ENCODE results near the gene SEMA6B. TPM values are rescaled to one million over a fixed set of nuclear protein-coding genes. Genes with fewer than 3 reads are reported as not detected.

SEMA6B gene
- polyA plus RNA-seq, 2 donors, result 1.1 to 2.0 TPM

- Histone ChIP-seq H3K36me3 (ENCODE audit: control insufficient read depth in 2 of 2, insufficient read depth in 2 of 2, low read length in 1 of 2) (no peaks in the 10 kb centered on the region), H3K27me3 (ENCODE audit: control insufficient read depth in 1 of 2, insufficient read depth in 2 of 2, low read length in 2 of 2) (peaks cover 7 to 17% of the 10 kb centered on the region in 2 donors)
- 48 to 60% methylated on average over 16 of the region's 16 CpGs for WGBS, 2 donors
Observed at GRCh38 chr19:4582980-4583842, 23.7 kb upstream of the SEMA6B start.

GRCh38 chr19:4581666-4582553, 22.4 kb upstream of the SEMA6B start:
- H3K27ac ChIP-seq (ENCODE audit: low read depth in 2 of 2, low read length in 1 of 2), result no peak overlapping the region
- peaks cover 7 to 17% of the 10 kb centered on the region in 2 donors for H3K27me3 ChIP-seq (ENCODE audit: control insufficient read depth in 1 of 2, insufficient read depth in 2 of 2, low read length in 2 of 2)
- peaks cover 3 to 5% of the 10 kb centered on the region in 2 donors for H3K4me1 ChIP-seq (ENCODE audit: control insufficient read depth in 2 of 2, insufficient read depth in 2 of 2, low read length in 1 of 2)
- H3K36me3 ChIP-seq (ENCODE audit: control insufficient read depth in 2 of 2, insufficient read depth in 2 of 2, low read length in 1 of 2), result no peaks in the 10 kb centered on the region
- H3K4me3 ChIP-seq (ENCODE audit: low read depth in 1 of 2, low read length in 2 of 2), result peak overlapping the region in 1 of 2 donors; percentile 39
- no peaks in the 10 kb centered on the region for H3K9me3 ChIP-seq (ENCODE audit: control insufficient read depth in 2 of 2, insufficient read depth in 1 of 2, low read depth in 1 of 2, low read length in 1 of 2)
- 11 to 15% methylated on average over 39 to 57 of the region's 57 CpGs for whole genome bisulfite sequencing, 2 donors

More at GRCh38 chr19:4582980-4583842, 23.7 kb upstream of the SEMA6B start:
- Histone ChIP-seq H3K4me3 (ENCODE audit: low read depth in 1 of 2, low read length in 2 of 2) (no peak overlapping the region), H3K9me3 (ENCODE audit: control insufficient read depth in 2 of 2, insufficient read depth in 1 of 2, low read depth in 1 of 2, low read length in 1 of 2) (no peaks in the 10 kb centered on the region), H3K4me1 (ENCODE audit: control insufficient read depth in 2 of 2, insufficient read depth in 2 of 2, low read length in 1 of 2) (peaks cover 3 to 5% of the 10 kb centered on the region in 2 donors), H3K27ac (ENCODE audit: low read depth in 2 of 2, low read length in 1 of 2) (no peak overlapping the region)

- Histone ChIP-seq H3K36me3 (ENCODE audit: control insufficient read depth in 2 of 2, insufficient read depth in 2 of 2, low read length in 1 of 2) (no peaks in the 10 kb centered on the region), H3K27ac (ENCODE audit: low read depth in 2 of 2, low read length in 1 of 2) (no peak overlapping the region), H3K27me3 (ENCODE audit: control insufficient read depth in 1 of 2, insufficient read depth in 2 of 2, low read length in 2 of 2) (peaks cover 7 to 17% of the 10 kb centered on the region in 2 donors), H3K4me1 (ENCODE audit: control insufficient read depth in 2 of 2, insufficient read depth in 2 of 2, low read length in 1 of 2) (peaks cover 3 to 5% of the 10 kb centered on the region in 2 donors), H3K4me3 (ENCODE audit: low read depth in 1 of 2, low read length in 2 of 2) (peak overlapping the region; percentile 20 to 39), H3K9me3 (ENCODE audit: control insufficient read depth in 2 of 2, insufficient read depth in 1 of 2, low read depth in 1 of 2, low read length in 1 of 2) (no peaks in the 10 kb centered on the region)
- 1 to 3% methylated on average over 40 to 62 of the region's 62 CpGs for WGBS, 2 donors
Observed at GRCh38 chr19:4580961-4581665, 21.6 kb upstream of the SEMA6B start.

- Histone ChIP-seq H3K27ac (ENCODE audit: low read depth in 2 of 2, low read length in 1 of 2) (no peak overlapping the region), H3K36me3 (ENCODE audit: control insufficient read depth in 2 of 2, insufficient read depth in 2 of 2, low read length in 1 of 2) (no peaks in the 10 kb centered on the region), H3K9me3 (ENCODE audit: control insufficient read depth in 2 of 2, insufficient read depth in 1 of 2, low read depth in 1 of 2, low read length in 1 of 2) (no peaks in the 10 kb centered on the region), H3K4me3 (ENCODE audit: low read depth in 1 of 2, low read length in 2 of 2) (no peak overlapping the region), H3K4me1 (ENCODE audit: control insufficient read depth in 2 of 2, insufficient read depth in 2 of 2, low read length in 1 of 2) (peaks cover 3 to 5% of the 10 kb centered on the region in 2 donors), H3K27me3 (ENCODE audit: control insufficient read depth in 1 of 2, insufficient read depth in 2 of 2, low read length in 2 of 2) (peaks cover 7 to 17% of the 10 kb centered on the region in 2 donors)
- 6 to 8% methylated on average over 42 to 50 of the region's 50 CpGs for WGBS, 2 donors
Observed at GRCh38 chr19:4580021-4580901, 20.8 kb upstream of the SEMA6B start.

GRCh38 chr19:4579389-4579788, 19.9 kb upstream of the SEMA6B start:
- H3K27me3 ChIP-seq (ENCODE audit: control insufficient read depth in 1 of 2, insufficient read depth in 2 of 2, low read length in 2 of 2), result peaks cover 7 to 12% of the 10 kb centered on the region in 2 donors
- H3K36me3 ChIP-seq (ENCODE audit: control insufficient read depth in 2 of 2, insufficient read depth in 2 of 2, low read length in 1 of 2), result no peaks in the 10 kb centered on the region
- no peak overlapping the region for H3K27ac ChIP-seq (ENCODE audit: low read depth in 2 of 2, low read length in 1 of 2)
- WGBS, 2 donors, result 71 to 76% methylated on average over 8 of the region's 8 CpGs
- H3K4me3 ChIP-seq (ENCODE audit: low read depth in 1 of 2, low read length in 2 of 2), result no peak overlapping the region
- no peaks in the 10 kb centered on the region for H3K9me3 ChIP-seq (ENCODE audit: control insufficient read depth in 2 of 2, insufficient read depth in 1 of 2, low read depth in 1 of 2, low read length in 1 of 2)
- peaks cover 2 to 5% of the 10 kb centered on the region in 2 donors for H3K4me1 ChIP-seq (ENCODE audit: control insufficient read depth in 2 of 2, insufficient read depth in 2 of 2, low read length in 1 of 2)

GRCh38 chr19:4578552-4579248, 19.2 kb upstream of the SEMA6B start:
- H3K36me3 ChIP-seq (ENCODE audit: control insufficient read depth in 2 of 2, insufficient read depth in 2 of 2, low read length in 1 of 2), result no peaks in the 10 kb centered on the region
- no peak overlapping the region for H3K4me3 ChIP-seq (ENCODE audit: low read depth in 1 of 2, low read length in 2 of 2)
- no peaks in the 10 kb centered on the region for H3K4me1 ChIP-seq (ENCODE audit: control insufficient read depth in 2 of 2, insufficient read depth in 2 of 2, low read length in 1 of 2)
- H3K27me3 ChIP-seq (ENCODE audit: control insufficient read depth in 1 of 2, insufficient read depth in 2 of 2, low read length in 2 of 2), result peaks cover 7 to 12% of the 10 kb centered on the region in 2 donors
- H3K27ac ChIP-seq (ENCODE audit: low read depth in 2 of 2, low read length in 1 of 2), result no peak overlapping the region
- WGBS, 2 donors, result 52 to 66% methylated on average over 11 of the region's 11 CpGs
- no peaks in the 10 kb centered on the region for H3K9me3 ChIP-seq (ENCODE audit: control insufficient read depth in 2 of 2, insufficient read depth in 1 of 2, low read depth in 1 of 2, low read length in 1 of 2)

GRCh38 chr19:4577020-4577782, 17.7 kb upstream of the SEMA6B start:
- no peak overlapping the region for H3K27ac ChIP-seq (ENCODE audit: low read depth in 2 of 2, low read length in 1 of 2)

More at GRCh38 chr19:4577020-4577782, 17.7 kb upstream of the SEMA6B start:
- WGBS, 2 donors, result 83 to 85% methylated on average over 5 of the region's 5 CpGs
- Histone ChIP-seq H3K36me3 (ENCODE audit: control insufficient read depth in 2 of 2, insufficient read depth in 2 of 2, low read length in 1 of 2) (no peaks in the 10 kb centered on the region), H3K9me3 (ENCODE audit: control insufficient read depth in 2 of 2, insufficient read depth in 1 of 2, low read depth in 1 of 2, low read length in 1 of 2) (no peaks in the 10 kb centered on the region), H3K4me1 (ENCODE audit: control insufficient read depth in 2 of 2, insufficient read depth in 2 of 2, low read length in 1 of 2) (no peaks in the 10 kb centered on the region), H3K27me3 (ENCODE audit: control insufficient read depth in 1 of 2, insufficient read depth in 2 of 2, low read length in 2 of 2) (peaks cover 3 to 12% of the 10 kb centered on the region in 2 donors), H3K4me3 (ENCODE audit: low read depth in 1 of 2, low read length in 2 of 2) (no peak overlapping the region)

All from esophagus (tissue), 2 donors.